Measurements from ENCODE around the gene PTCHD1. TPM values are rescaled to one million over a fixed set of nuclear protein-coding genes. Genes with fewer than 3 reads are reported as not detected.

The PTCHD1 gene
- total RNA-seq, 1 donor from 2014 or later: 0.06 TPM

DNA sequence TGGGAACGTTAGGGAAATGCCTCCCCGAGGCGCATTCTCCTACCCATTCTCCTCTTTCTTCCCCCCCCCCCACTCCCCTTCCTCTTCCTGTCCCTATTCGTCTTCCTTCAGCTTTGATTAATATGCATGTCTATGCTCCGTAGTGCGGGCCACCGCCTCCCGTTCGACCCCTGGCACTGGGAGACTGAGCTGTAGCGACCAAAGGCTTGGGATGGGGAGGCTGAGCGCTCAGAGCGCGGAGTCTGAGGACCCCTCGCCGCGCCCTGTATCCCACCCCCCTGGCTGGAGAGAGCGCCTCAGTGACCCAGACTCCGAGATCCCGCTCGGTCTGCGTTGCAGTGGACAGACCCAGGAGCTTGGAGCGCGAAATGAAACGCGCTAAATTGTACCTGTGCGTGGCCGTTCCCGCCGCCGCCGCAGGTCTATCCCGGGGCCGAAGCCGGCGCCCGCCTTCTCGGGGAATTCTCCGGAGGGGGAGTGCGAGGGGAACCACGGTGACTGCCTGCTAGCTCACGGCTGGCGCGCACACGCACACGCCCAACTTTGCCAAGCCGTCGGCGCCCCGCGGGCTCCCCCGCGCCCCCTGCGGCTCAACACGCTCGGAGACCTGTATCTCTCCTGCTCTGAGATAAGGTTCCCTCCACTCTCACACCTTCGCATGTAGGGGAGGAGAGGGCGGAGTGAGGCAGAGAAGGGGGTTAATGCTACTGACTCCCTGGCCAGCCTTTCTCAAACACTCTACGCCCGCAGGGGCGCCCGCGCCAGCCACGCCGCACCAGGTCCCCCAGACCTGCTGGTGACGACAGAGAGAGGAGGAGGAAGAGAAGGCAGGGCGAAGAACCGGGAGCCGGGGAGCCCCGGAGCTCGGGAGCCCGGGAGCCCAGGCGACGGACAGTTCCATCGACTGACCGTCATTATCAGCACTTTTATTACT lies 1.5 kb upstream of the PTCHD1 start:
- H3K4me3 ChIP-seq (ENCODE audit: low read depth, low read length): peak overlapping the region; percentile 30
- no peak for DNase-seq (ENCODE audit: low read depth)
- TF ChIP-seq, protein P1, sequence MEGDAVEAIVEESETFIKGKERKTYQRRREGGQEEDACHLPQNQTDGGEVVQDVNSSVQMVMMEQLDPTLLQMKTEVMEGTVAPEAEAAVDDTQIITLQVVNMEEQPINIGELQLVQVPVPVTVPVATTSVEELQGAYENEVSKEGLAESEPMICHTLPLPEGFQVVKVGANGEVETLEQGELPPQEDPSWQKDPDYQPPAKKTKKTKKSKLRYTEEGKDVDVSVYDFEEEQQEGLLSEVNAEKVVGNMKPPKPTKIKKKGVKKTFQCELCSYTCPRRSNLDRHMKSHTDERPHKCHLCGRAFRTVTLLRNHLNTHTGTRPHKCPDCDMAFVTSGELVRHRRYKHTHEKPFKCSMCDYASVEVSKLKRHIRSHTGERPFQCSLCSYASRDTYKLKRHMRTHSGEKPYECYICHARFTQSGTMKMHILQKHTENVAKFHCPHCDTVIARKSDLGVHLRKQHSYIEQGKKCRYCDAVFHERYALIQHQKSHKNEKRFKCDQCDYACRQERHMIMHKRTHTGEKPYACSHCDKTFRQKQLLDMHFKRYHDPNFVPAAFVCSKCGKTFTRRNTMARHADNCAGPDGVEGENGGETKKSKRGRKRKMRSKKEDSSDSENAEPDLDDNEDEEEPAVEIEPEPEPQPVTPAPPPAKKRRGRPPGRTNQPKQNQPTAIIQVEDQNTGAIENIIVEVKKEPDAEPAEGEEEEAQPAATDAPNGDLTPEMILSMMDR (conservative IDR thresholded peaks at IDR 0.05; ENCODE audit: low read depth, low read length): no peak

GRCh38 chrX:23333842-23334520 lies 668 bp upstream of the PTCHD1 start:
- TF ChIP-seq, protein P1 (conservative IDR thresholded peaks at IDR 0.05; ENCODE audit: low read depth, low read length): no peak
- no peak for DNase-seq (ENCODE audit: low read depth)
- peak overlapping the region; percentile 30 for H3K4me3 ChIP-seq (ENCODE audit: low read depth, low read length)

DNA sequence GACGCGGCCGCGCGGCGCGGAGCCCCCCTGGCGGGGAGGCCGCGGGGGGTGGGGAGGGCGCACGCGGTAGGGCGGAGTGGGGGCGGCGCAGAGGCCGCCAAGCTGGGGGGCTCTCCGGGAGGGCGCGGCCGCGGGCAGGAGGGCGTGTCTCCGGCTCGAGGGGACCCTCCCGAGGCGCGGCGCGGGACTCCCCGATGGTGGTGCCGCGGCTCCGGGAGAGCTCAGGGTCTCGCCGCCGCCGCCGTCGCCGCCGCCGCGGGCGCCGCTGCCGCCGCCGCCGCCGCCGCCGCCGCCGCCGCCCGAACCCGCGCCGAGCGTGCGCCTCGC lies 165 bp upstream of the PTCHD1 start:
- no peak for DNase-seq (ENCODE audit: low read depth)
- peak overlapping the region; percentile 8 for H3K4me3 ChIP-seq (ENCODE audit: low read depth, low read length)
- TF ChIP-seq, protein P1 (conservative IDR thresholded peaks at IDR 0.05; ENCODE audit: low read depth, low read length): no peak

DNA sequence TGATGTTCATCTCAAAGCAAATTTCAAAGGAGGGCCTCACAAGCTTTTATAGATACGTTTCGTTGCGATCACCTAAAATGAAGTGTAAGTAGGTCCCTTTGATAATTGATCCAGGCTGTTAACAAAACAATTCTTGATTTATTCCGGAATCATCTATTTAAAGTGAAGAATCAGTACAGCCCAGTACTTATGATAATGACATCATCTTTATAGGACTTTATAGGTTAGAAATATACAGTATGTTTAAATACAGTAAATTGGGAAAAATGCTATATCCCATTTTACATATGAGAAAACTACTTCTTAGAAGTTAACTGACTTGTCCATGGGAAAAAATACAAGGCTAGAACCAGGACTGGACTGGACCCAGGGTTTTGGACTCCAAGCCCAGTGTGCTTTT lies 3.7 kb downstream of the PTCHD1 start:
- H3K4me3 ChIP-seq (ENCODE audit: low read depth, low read length): no peak overlapping the region
- no peak for DNase-seq (ENCODE audit: low read depth)
- TF ChIP-seq, protein P1 (conservative IDR thresholded peaks at IDR 0.05; ENCODE audit: low read depth, low read length): no peak

DNA sequence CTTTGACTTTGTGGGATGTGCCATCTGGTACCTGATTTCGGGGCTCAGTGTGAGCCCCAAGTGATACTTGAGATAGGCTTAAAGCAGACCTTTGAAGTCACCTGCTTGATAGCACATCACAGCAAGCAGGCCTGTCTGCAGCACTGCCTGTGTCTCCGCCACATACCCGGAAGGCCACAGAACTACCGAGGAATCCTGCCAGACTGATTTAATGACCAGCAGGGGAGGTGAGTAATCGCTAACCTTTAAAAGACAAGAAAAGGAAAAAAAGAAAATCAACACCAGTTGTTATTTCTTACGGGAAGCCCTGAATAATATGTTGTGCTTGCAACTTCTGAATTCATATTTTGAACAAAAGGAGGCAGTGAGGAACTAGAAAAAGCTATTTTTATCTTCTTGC lies 6.8 kb downstream of the PTCHD1 start:
- TF ChIP-seq, protein P1 (conservative IDR thresholded peaks at IDR 0.05; ENCODE audit: low read depth, low read length): peak; percentile 8
- no peak for DNase-seq (ENCODE audit: low read depth)
- H3K4me3 ChIP-seq (ENCODE audit: low read depth, low read length): no peak overlapping the region

DNA sequence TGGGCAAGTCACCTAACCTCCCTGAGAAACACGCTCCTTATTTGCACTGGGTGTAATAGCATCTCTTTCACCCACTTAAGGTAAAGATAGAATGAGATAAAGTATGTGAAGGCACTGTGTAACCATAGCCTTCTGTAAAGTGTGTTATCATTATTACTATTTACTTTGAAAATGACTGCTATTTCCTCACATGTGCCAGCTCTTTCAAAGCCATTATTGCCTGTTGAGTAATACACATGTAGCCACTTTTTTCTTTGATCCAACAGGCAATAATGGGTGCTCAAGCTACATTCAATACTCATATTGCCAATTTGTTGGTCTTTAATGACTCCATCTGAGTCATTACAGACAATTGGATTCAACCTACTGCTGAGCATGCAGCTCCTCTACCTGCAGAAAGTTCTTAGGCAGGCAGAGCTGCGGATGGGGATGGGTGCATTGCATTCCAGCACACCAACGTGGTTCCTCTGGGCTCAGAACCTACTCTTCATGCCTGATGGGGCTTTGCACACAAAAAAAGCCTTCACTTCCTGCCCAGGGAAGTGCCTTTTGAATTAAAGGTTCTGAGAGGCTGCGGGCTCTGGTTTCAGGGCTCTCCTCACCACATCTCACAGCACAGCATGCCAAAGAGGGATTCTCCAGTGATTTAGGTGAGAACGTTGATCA lies 9.7 kb downstream of the PTCHD1 start:
- no peak overlapping the region for H3K4me3 ChIP-seq (ENCODE audit: low read depth, low read length)
- DNase-seq (ENCODE audit: low read depth): no peak
- TF ChIP-seq, protein P1 (conservative IDR thresholded peaks at IDR 0.05; ENCODE audit: low read depth, low read length): no peak

All from epithelial cell of proximal tubule (primary cell).